Effector CD4-positive, alpha-beta T cell (primary cell): ENCODE results near the gene CDC25A.
"Not testable (repeated sequence)": the region's sequence is repeated elsewhere in the genome, so short reads cannot be mapped to it uniquely, and the experiment has no call there.

Experiments
- DNase-seq: peaks from one replicate; pipeline ENCODE4 v3.0.0-alpha.2; 2020

CDC25A gene

DNA sequence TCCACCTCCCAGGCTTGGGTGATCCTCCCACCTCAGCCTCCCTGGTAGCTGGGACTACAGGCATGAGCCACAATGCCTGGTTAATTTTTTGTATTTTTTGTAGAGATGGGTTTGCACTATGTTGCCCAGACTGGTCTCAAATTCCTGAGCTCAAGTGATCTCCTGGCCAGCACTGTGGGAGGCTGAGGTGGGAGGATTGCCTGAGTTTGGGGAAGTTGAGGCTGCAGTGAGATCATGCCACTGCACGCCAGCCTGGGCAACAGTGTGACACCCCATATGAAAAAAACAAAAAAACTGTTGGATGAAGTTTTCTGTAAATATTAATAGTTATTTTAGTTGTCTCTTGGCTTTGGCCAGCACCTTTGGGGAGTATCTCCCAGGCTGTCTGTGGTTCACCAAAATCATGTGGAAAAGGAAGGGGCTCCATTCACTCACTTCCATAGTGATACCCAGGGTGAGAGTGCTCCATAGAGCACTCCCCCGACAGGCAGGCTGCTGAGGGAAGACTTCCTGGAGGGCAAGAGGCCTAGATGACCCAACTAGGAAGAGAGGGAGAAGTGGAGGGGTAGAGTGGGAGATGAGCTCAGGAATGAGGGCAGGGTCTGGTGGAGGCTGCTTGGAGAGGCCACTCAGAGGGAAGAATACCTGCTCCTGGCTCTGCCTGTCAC, 47.1 kb downstream of the CDC25A start:
- DNase-seq = no peak

DNA sequence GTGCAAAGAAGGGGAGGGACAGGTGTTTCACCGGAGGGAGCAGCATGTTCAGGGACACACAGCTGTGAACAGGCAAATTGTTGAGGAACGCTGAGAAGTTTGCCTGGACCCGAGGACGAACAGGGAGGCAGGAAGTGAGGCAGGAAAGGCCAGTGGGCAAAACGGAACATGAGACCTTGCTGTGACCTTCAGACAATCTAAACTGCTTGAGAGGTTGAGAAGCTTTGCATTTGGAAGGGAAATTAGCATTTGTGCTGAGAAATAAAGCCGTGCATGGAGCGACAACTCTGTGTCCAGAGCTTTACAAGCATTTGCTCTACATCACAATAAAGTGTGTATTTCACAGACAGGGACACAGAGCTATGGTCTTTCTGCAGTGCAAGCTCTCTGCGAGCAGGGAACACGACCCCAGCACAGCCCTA, 47.9 kb downstream of the CDC25A start:
- no peak for DNase-seq

DNA sequence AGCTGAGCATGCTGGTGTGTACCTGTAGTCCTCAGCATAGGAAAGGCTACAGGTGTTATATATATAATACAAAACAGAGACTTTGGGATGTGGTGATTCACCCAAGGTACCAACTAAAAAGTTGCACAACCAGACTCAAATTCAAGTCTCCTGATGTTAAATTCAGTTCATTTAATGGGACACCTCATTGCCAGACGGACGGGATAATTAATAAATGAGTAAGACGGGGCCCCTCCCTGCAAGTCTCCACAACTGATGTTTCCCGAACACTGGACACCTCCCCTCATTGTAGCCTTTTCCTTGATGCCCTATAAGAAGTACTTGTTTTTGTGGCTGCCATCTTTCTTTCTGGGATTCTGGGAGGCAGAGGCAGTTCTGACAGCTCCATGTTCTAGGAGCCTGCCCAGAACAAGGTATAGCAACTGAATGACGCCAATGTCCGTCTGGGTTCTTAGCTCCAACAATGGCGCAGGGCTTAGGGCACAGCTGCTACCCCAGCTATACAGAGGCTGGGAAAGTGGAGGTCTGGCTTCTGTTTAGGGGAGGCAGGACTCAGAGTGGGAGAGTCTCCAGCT, 50.7 kb downstream of the CDC25A start:
- no peak for DNase-seq

DNA sequence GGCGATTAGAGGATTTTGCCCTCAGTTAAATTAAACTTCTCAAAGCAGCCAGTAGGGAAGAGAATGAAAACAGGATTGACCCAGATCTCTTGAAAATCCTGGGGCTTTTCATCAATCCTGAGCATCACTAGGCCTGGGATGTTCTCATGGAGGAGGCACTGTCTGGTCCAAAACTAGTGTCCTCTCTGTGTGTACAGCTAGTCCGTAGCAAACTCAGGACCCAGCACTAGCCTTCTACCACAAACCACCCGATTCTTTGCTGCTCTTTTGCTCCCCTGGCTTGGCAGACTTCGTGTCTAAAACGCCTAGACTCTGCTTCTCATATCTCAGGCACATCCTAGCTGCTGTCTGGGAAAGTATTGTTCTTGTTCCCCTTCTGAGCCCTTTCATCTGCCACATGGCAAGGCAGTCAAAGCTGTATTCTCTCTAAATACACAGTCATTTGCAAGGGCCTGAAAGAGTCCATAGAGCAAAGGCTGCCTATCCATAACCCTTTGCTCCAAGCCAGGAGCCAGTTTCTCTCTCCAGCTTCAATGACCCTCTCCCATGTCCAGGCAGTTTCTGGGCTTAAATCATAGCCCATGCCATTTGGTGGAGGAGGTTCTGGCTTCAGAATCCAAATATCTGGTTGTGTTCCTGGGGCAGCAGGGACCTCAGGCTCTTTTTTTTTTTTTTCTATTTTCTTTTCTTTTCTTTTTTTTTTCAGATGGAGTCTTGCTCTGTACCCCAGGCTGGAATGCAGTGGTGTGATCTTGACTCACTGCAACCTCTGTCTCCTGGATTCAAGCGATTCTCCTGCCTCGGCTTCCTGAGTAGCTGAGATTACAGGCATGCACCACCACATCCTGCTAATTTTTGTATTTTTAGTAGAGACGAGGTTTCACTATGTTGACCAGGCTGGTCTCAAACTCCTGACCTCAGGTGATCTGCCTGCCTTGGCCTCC, 52.4 kb downstream of the CDC25A start:
- DNase-seq = no peak

DNA sequence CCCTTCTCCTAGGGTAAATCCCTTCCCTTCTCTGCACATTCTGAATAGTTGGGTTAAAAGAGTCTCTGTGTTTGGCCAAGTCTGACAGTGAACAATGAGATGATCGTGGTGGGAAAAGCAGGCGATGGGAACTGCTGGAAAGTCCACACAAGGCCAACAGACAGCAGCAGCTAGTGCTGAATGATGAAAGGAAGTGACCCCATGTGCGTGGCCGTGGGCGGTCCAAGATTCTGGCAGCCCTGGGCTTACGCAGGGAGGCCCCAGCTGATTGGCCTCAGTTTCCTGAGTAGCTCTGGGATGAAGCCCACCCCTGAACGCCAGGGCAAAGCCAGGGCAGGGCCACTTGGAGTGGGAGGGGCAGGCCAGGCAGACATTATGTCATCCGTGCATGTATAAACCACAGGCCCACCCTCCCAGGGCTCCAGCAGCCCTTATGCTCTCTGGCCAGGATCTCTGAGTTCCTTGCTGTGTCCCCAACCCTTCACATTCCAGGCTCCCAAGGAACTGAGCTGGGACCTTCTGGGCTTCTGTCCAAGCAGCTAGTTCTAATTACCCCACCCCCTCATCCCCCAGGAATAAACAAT, 57.8 kb downstream of the CDC25A start:
- DNase-seq = no peak

DNA sequence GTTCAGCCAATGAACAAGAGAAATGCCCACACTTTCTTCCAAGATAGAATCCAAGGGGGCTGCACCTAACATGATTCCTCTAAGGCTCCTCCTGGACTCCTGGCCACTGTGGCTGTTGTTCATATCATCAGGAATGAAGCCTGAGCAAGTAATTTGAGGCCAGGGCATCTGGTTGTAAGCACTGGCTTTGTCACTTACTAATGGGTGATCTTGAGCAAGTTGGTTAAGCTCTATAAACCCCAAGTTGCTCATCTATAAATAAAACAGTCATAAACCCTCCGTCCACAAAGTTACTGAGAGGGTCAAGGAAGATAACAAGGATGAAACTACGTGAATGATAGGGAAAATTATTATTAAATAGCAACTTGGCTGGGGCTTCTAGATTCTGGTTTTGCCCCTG, 58.3 kb downstream of the CDC25A start:
- no peak for DNase-seq

DNA sequence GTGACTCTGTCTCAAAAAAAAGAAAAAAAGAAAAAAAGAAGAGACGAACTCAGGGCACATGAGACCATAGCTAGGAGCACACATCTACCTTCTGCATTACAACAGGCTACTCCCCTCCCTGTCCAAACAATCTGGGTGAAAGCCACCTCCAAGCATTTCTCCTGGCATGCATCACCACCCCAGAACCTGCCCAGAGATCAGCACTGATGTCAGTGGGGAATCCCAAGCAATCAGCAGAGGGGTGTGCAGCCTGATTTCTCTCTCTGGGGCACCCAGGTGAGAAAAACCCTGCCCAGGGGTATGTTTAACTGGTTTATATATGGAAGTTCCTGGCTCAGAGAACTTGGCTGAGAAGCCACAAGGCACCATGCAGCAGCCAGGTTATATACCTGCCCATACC, 59.4 kb downstream of the CDC25A start:
- no peak for DNase-seq

DNA sequence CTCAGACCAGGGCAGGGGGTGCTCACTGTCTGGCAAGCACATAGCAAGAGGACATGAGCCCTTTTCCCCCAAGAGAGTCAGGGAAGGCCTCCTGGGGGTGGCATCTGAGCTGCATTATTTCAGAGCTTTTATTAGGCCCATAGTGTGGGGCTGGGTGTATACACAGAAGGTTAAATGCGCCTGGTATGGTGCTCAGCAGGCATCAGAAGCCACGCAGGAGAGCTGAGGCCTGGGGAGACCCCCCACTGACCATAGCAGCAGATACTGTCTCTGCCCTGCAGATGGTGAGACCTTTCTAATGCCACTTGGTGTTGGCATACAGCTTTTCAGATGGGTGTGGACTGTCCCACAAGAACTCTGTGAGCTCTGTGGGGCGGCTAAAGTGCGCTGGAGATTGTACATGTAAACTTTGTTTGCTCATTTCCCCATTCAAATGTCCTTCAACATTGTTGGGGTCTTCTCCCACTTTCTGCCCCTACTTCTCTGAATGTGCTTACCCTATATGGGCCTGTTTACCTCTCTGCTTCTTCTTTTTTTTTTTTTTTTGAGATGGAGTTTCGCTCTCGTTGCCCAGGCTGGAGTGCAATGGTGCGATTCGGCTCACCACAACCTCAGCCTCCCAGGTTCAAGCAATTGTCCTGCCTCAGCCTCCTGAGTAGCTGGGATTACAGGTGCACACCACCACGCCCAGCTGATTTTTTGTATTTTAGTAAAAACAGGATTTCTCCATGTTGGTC, 62.2 kb downstream of the CDC25A start:
- no peak for DNase-seq

DNA sequence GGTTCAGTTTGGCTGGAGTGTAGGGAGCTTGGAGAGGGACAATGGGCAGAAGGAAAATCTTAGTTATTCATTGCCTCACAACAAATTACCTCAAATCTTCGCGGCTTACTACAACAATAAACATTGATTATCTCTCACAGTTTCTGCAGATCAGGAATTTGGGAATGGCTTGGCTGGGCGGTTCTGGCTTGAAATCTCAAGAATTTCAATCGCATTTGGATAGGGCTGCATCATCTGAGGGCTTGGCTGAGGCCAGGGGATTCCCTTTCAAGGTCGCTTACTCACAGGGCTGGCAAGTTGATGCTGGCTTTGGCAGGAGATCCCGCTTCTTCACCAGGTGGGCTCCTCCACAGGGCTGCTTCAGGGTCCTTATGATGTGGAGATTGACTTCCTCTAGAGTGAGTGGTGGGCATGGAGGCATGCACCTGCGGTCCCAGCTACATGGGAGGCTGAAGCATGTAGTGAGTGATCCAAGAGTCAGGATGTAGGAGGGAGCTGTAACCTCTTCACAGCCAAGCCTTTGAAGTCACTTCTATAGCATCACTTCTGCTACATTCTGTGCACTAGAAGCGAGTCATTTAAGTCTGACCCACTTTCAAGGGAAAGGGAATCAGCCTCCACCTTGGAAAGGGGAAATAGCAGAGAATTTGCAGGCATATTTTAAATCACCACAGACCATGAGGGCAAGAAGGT, 63.1 kb downstream of the CDC25A start:
- no peak for DNase-seq

DNA sequence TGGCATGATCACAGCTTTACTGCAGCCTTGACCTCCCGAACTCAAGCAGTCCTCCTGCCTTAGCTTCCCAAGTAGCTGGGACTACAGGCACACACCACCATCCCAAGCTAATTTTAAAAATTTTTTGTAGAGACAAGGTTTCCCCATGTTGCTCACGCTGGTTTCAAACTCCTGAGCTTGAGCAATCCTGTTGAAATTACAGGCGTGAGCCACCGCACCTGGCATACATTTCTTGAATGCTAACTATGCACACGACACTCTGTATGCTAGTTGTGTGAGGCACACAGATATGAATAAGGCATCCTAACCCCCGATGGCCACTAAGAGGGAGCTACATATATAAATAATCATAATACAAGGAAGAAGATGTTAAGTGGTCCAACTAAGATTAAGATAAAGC, 64.9 kb downstream of the CDC25A start:
- no peak for DNase-seq

DNA sequence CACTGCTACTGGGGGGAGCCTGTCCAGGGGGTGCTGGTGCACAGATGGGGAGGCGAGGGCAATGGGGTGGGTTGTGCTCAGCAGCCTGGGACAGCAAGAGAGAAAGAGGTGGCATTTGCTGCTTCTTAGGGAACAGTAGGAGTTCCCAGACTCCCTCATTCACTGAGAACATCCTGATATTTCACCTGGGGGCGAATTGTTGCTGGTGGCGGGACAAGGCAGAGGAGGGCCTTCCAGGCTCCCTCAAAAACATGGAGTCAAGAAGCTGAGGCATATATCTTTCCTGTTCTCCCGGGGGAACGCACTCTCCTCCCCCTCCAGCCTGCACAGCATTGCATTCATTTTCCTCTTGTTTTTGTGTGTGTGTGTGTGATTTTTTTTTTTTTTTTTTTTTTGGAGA, 65.7 kb downstream of the CDC25A start:
- no peak for DNase-seq

DNA sequence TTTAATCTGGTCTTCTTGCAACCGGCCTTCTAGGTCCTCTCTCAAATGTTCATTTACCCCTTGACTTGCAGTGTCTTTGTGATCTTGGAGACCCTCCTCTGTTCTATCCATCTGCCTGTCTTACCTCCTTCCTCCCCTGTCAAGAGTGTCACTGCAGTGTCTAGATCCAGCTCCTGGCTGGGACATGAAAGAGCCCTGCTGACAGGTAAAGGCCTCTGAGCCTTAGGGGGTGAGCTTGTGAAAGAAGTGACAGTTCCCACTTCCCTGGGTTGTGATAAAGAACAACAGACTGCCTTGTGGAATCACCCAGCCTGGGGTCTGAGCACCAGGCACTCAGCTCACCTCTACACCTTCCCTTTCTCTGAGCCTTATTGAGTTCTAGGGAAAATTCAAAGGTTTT, 68.0 kb downstream of the CDC25A start:
- no peak for DNase-seq

DNA sequence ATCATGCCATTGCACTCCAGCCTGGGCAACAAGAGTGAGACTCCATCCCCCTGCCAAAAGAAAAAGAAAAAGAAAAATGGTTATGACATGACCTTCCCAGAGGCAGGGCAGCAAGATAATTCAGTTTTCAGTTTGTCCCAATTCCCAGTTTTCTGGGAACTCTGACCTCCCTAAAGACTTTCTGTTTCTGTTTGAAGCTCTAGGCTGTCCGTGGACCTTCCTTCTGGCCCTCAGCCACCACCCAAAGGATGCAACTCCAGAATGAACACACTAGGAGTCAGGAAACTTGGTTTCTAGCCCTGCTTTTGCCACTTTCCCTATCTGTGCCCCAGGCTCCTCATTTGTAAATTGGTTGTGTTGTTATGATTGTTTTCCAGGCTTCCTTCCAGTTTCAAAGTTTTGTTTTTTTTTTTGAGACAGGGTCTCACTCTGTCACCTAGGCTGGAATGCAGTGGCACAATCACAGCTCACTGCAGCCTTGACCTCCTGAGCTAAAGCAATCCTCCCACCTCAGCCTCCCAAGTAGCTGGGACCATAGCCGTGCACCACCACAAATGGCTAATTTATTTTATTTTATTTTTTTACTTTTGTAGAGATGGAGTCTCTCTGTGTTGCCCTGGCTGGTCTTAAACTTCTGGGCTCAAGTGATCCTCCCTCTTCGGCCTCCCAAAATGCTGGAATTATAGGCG, 68.6 kb downstream of the CDC25A start:
- DNase-seq = no peak

DNA sequence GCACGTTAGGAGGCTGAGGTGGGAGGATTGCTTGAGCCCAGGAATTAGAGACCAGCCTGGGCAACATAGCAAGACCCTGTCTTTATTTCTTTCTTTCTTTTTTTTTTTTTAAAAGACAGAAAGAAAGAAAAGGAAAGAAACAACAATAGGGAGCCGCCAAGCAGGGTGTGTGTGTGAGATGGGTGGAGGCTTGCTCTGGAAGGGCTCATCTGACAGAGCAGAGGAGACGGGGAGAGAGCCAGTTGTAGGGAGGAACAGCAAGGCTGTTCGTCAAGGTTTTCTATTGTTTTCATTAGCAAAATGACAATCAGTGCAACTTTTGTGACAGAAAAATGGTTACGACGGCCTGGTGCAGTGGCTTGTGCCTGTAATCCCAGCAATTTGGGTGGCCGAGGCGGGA, 69.3 kb downstream of the CDC25A start:
- DNase-seq = no peak

DNA sequence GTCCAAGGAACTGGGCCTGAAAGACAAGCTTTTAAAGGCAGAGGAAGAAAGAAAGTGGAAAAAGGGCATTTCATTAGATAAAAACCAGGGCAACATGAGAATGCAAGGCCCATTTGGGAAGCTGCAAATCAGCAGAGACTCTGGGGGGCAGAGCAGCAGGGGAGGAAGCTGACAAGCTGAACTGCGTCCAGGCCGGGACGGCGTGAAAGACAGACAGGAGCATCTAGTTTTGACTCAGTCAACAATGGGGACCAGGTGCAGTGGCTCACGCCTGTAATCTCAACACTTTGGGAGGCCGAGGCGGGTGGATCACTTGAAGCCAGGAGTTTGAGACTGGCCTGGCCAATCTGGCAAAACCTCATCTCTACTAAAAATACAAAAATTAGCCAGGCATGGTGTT, 69.9 kb downstream of the CDC25A start:
- DNase-seq = no peak

DNA sequence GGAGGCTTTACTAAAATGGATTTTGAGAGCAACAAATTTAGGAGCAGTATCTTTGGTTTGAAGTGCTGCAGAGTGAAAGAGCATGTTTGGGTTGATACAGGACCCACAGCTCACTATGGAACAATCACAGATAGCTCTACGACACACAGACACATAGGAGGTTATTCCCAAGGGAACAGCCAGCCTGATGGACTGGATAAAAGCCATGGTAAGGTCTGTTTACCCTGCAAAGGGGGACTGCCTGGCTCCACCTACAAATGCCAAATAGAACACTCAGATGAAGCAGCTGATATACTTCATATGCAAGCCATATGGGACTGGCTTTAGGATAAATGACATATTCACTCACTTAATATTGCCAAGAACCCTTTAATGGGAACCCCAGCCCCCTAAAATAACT, 75.4 kb downstream of the CDC25A start:
- no peak for DNase-seq

DNA sequence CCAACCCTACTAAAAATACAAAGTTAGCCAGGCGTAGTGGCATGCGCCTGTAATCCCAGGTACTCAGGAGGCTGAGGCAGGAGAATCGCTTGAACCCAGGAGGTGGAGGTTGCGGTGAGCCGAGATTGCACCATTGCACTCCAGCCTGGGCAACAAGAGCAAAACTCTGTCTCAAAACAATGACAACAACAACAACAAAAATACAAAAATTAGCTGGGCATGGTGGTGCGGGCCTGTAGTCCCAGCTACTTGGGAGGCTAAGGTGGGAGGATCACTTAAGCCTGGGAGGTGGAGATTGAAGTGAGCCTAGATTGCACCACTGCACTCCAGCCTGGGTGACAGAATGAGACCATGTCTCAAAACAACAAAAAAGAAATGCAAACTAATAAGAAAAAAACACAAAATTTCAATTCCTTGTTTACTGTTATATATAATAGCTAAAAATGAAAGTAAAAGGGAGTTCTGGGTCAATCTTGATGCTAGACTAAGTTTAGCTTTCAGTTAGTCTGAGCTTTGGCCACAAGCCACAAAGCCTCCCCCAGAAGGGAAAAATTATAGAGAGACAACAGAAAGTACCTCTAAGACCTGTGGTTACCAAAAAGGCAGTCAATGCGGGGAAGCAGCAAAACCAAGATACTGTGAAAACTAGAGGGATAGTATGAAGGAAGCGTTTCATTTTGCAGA, 76.0 kb downstream of the CDC25A start:
- not testable (repeated sequence) for DNase-seq

DNA sequence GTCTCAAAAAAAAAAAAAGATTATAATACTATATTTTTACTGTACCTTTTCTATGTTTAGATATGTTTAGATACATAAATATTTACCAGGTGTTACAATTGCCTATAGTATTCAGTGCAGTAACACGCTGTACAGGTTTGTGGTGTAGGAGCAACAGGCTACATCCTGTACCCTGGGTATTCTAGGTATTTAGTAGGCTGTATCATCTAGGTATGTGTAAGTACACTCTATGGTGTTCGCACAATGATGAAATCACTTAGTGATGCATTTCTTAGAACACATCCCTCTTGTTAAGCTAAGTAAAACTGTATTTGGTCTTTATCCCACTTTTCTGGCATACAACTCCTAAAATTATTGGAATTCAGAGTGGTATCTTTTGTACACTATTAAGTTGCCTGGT, 77.8 kb downstream of the CDC25A start:
- DNase-seq = no peak

DNA sequence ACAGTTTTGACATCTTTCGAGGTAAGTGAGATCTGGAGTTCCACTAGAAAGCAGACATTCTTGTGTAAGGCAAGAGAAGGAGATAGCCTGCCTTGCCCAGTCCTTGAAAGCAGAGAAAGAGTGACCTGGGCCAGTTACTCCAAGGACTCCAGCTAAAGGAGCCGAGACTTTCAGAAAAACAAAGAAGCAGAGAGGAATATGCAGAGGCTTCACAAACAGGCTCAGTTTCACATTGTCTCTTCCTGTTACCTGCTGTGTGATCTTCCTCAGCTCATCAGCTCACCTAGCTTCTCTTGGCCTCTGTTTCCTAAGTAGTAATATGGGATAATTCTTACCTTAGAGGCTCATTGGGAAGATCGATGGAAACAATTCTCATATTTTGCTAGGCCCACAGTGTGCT, 81.0 kb downstream of the CDC25A start:
- no peak for DNase-seq
